PC-3 (cell line): ENCODE data around the gene SLC12A6. TPM values are rescaled to one million over a fixed set of nuclear protein-coding genes. Genes with fewer than 3 reads are reported as not detected.
"Not testable (repeated sequence)": the region's sequence is repeated elsewhere in the genome, so short reads cannot be mapped to it uniquely, and the experiment has no call there.

Experiments
- ATAC-seq: fragments of 200-7000 bp; cut with Tn5 transposase; 2 replicates; pipeline ENCODE4 v1.9.1; 2020; ENCODE audit warnings: mild to moderate bottlenecking, moderate library complexity
- BruUV-seq: library from RNA; stranded (reverse); fragments of 400-500 nt; replicated peaks from 2 replicates; lab custom pipeline; 2021; lab: Mats Ljungman, UMichigan
- CTCF ChIA-PET: fragments of 300-600 bp; sonication (Branson Sonifier 250); formaldehyde crosslinking; loops from one replicate; lab custom pipeline; 2022; ENCODE audit warnings: antibody characterized with exemption; lab: Charles Lee
- POLR2A ChIA-PET: fragments of 300-600 bp; sonication (Branson Sonifier 250); formaldehyde crosslinking; loops from one replicate; lab custom pipeline; 2022; ENCODE audit warnings: antibody characterized with exemption; ENCODE audit not compliant: unreplicated experiment; lab: Charles Lee
- DNase-seq: peaks from one replicate; pipeline ENCODE4 v3.0.0-alpha.2; 2015
- H2AFZ ChIP-seq: fragments of 300-600 bp; sonication (generic); 2 replicates; pipeline ENCODE4 v1.6.0; 2016; ENCODE audit warnings: antibody characterized with exemption, low read length
- H3F3A ChIP-seq: fragments of 300-600 bp; sonication (generic); one replicate; pipeline ENCODE4 v1.6.0; 2017; ENCODE audit warnings: antibody characterized with exemption, low read length, control low read depth, mild to moderate bottlenecking; ENCODE audit not compliant: unreplicated experiment
- H3K27ac ChIP-seq: fragments of 300-600 bp; sonication (generic); 2 replicates; pipeline ENCODE4 v1.5.1; 2016; ENCODE audit warnings: mild to moderate bottlenecking, low read length
- H3K27me3 ChIP-seq: fragments of 300-600 bp; sonication (generic); 2 replicates; pipeline ENCODE4 v1.6.1; 2016; ENCODE audit warnings: low read length, mixed read lengths
- H3K36me3 ChIP-seq: fragments of 300-600 bp; sonication (generic); 2 replicates; pipeline ENCODE4 v1.6.1; 2016; ENCODE audit warnings: low read depth, mixed run types, low read length, mixed read lengths
- H3K4me1 ChIP-seq: fragments of 300-600 bp; sonication (generic); 2 replicates; pipeline ENCODE4 v1.5.1; 2016; ENCODE audit warnings: low read length; ENCODE audit not compliant: insufficient read depth
- H3K4me2 ChIP-seq: fragments of 300-600 bp; sonication (generic); 2 replicates; pipeline ENCODE4 v1.6.0; 2016; ENCODE audit warnings: low read length
- H3K4me3 ChIP-seq: fragments of 300-600 bp; sonication (generic); 2 replicates; pipeline ENCODE4 v1.5.1; 2016; ENCODE audit warnings: mild to moderate bottlenecking, low read length, mixed read lengths
- H3K79me2 ChIP-seq: fragments of 300-600 bp; sonication (generic); 2 replicates; pipeline ENCODE4 v1.6.1; 2017; ENCODE audit warnings: low read length, mixed read lengths
- H3K9ac ChIP-seq: fragments of 300-600 bp; sonication (generic); 2 replicates; pipeline ENCODE4 v1.6.0; 2016; ENCODE audit warnings: mild to moderate bottlenecking, low read length
- H3K9me2 ChIP-seq: fragments of 300-600 bp; sonication (generic); replicated peaks from 2 replicates; pipeline ENCODE4 v1.6.1; 2016; ENCODE audit warnings: mixed run types, low read length, mixed read lengths
- H3K9me3 ChIP-seq: fragments of 300-600 bp; sonication (generic); 2 replicates; pipeline ENCODE4 v1.6.1; 2016; ENCODE audit warnings: low read length, mixed read lengths
- H4K20me1 ChIP-seq: fragments of 300-600 bp; sonication (generic); 2 replicates; pipeline ENCODE4 v1.6.1; 2016; ENCODE audit warnings: low read length, mixed read lengths
- EZH2 ChIP-seq: fragments of 300-600 bp; sonication (generic); IDR thresholded peaks from one replicate; pipeline ENCODE4 v1.6.1; 2017; ENCODE audit warnings: antibody characterized with exemption, mild to moderate bottlenecking, low read length; ENCODE audit not compliant: unreplicated experiment
- EZH2phosphoT487 ChIP-seq: fragments of 300-600 bp; sonication (generic); IDR thresholded peaks from 2 replicates; pipeline ENCODE4 v1.6.1; 2018; ENCODE audit warnings: mild to moderate bottlenecking, antibody characterized with exemption, low read length, borderline replicate concordance
- intact Hi-C: fragments of 100-400 bp; cut with micrococcal nuclease; formaldehyde crosslinking; loops from 2 replicates; pipeline ENCODE4 v1.9.0; 2023
- total RNA-seq: library from RNA; depleted of rRNA; stranded (reverse); fragments of >200 nt; gene quantifications from 2 replicates; pipeline ENCODE4 v1.2.3, GENCODE V29; 2014
- TF ChIP-seq, protein P1 (sequence below): fragments of 300-600 bp; sonication (generic); conservative IDR thresholded peaks from 2 replicates; pipeline ENCODE4 v1.5.1; 2017; ENCODE audit warnings: antibody characterized with exemption, low read depth, mild to moderate bottlenecking, low read length

The SLC12A6 gene
- total RNA-seq, 1 experiment from 2014 or later, result 22.9 TPM

DNA sequence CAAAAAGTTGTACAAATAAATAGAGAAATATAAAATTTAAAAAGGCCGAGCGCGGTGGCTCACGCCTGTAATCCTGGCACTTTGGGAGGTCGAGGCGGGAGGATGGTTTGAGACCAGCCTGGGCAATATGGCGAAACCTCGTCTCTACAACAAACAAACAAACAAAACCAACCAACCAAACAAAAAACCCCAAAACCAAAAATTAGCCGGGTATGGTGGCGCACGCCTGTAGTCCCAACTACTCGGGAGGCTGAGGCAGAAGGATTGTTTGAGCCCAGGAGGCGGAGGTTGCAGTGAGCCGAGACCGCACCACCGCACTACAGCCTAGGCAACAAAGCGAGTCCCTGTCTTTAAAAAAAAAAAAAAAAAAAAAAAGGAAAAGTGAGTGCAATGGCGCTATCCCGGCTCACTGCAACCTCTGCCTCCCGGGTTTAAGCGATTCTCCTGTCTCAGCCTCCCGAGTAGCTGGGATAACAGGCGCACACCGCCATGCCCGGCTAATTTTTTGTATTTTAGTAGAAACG lies 4.7 kb upstream of the SLC12A6 start:
- not testable (repeated sequence) for ATAC-seq, H3K27me3 ChIP-seq, DNase-seq, H4K20me1 ChIP-seq, H3K9me2 ChIP-seq, H3K9me3 ChIP-seq, BruUV-seq
- Histone ChIP-seq H3K36me3 (peaks cover 18% of the 10 kb centered on the region), H3F3A (peaks cover 14% of the 10 kb centered on the region), H3K4me1 (peaks cover 29% of the 10 kb centered on the region), H3K4me3 (peak overlapping the region; percentile 85), H2AFZ (peak overlapping the region; percentile 76; the same call in 1 of the 2 replicates), H3K79me2 (peaks cover 41% of the 10 kb centered on the region), H3K4me2 (peak overlapping the region; percentile 87), H3K9ac (peak overlapping the region; percentile 99), H3K27ac (peak overlapping the region; percentile 88)
- CTCF ChIA-PET, result interaction anchor here (0.8 to 1.9 kb wide), 2 partner anchors 16 to 25 kb away, joined by 6 to 11 read pairs; partner anchors contain the start of gene LPCAT4
- POLR2A ChIA-PET, result interaction anchor here (0.7 kb wide), 1 partner anchor 235 kb away, joined by 22 read pairs; no protein-coding TSS in a partner anchor
- intact Hi-C loops, result loop anchor here (2.0 kb wide), 2 partner anchors 67 to 125 kb away; no protein-coding TSS in a partner anchor

DNA sequence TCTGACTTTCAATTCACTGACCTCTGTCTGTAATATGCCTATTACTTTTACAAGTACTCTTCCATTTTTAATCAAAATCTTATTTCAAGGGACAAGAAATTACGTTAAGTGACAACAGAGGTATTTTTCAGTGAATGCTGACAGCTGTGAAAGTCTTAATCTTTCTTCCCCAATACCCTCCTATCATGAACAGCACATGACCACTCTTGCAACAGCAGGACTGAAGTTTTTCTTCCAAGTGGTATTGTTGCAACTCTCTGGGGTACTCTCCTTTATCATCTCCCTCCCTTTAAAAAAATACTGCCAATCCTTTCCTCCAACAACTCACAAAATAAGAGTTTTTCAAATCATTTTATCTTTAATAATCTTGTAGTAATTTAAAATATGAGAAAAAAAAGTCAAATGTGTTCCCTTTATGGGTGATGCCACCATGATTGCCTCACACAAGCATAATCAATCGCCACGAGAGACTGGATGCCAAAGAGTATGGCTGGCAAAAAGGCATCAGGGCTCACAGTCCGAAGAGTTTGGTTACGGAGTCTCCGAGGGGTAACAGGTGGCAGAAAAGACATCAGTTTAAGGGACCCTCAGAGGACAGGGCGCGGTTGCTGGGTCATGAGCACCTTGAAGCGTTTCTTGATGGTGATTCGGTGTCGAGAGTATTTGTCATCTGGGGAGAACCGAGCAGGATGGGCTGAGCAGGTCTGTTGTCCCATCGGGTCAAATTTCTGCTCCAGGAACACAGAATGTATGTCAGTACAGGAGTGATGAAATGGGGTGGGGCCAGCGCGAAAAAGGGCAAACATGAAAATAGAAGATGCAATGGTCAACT lies 4.0 kb upstream of the SLC12A6 start:
- Histone ChIP-seq H3F3A (peaks cover 14% of the 10 kb centered on the region), H3K9me2 (no peaks in the 10 kb centered on the region), H3K4me2 (peak overlapping the region; percentile 87), H3K79me2 (peaks cover 48% of the 10 kb centered on the region), H2AFZ (no peak overlapping the region), H3K4me3 (peak overlapping the region; percentile 85), H3K9ac (peak overlapping the region; percentile 99), H3K9me3 (no peaks in the 10 kb centered on the region), H4K20me1 (no peaks in the 10 kb centered on the region), H3K4me1 (peaks cover 34% of the 10 kb centered on the region), H3K27ac (peak overlapping the region; percentile 88), H3K27me3 (no peaks in the 10 kb centered on the region), H3K36me3 (peaks cover 18% of the 10 kb centered on the region)
- ATAC-seq (no peak), DNase-seq (peak; percentile 59)
- no peak for TF ChIP-seq EZH2
- TF ChIP-seq, protein P1, sequence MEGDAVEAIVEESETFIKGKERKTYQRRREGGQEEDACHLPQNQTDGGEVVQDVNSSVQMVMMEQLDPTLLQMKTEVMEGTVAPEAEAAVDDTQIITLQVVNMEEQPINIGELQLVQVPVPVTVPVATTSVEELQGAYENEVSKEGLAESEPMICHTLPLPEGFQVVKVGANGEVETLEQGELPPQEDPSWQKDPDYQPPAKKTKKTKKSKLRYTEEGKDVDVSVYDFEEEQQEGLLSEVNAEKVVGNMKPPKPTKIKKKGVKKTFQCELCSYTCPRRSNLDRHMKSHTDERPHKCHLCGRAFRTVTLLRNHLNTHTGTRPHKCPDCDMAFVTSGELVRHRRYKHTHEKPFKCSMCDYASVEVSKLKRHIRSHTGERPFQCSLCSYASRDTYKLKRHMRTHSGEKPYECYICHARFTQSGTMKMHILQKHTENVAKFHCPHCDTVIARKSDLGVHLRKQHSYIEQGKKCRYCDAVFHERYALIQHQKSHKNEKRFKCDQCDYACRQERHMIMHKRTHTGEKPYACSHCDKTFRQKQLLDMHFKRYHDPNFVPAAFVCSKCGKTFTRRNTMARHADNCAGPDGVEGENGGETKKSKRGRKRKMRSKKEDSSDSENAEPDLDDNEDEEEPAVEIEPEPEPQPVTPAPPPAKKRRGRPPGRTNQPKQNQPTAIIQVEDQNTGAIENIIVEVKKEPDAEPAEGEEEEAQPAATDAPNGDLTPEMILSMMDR, result no peak
- no peak for TF ChIP-seq EZH2phosphoT487
- POLR2A ChIA-PET, result no interaction called here
- TSS peak; percentile 62 for BruUV-seq
- CTCF ChIA-PET, result no interaction called here
- intact Hi-C loops, result loop anchor here (2.0 kb wide), 2 partner anchors 67 to 125 kb away; no protein-coding TSS in a partner anchor

DNA sequence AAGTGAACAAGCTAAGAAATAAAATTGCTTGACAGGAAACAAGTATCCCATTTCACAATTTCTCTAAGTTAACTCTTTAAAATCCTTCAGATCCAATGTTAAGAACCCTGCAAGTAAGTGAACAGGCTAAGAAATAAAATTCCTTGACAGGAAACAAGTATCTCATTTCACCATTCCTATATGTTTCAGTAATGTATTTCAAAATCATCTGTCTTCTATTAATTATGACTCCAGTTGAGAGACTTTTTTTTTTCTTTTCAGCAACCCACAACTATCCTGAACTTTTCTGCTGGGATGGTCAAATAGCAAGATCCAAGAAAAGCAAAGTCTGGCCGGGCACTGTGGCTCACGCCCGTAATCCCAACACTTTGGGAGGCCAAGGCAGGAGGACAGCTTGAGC lies 2.4 kb upstream of the SLC12A6 start:
- peaks cover 17% of the 10 kb centered on the region for H3F3A ChIP-seq
- no peaks in the 10 kb centered on the region for H4K20me1 ChIP-seq
- intact Hi-C loops, result no loop called here
- ATAC-seq (no peak), DNase-seq (no peak)
- H3K4me2 ChIP-seq, result peak overlapping the region; percentile 17
- H3K9me2 ChIP-seq, result no peaks in the 10 kb centered on the region
- ChIA-PET POLR2A (interaction anchor here (0.6 to 0.7 kb wide), 2 partner anchors 11 to 21 kb away, joined by 3 to 10 read pairs; no protein-coding TSS in a partner anchor), CTCF (no interaction called here)
- H3K4me3 ChIP-seq, result 0 out of 2 replicates have a peak overlapping the region, but pooled peaks have one; percentile 9
- no TSS peak for BruUV-seq
- H3K79me2 ChIP-seq, result peaks cover 55% of the 10 kb centered on the region
- peaks cover 18% of the 10 kb centered on the region for H3K36me3 ChIP-seq
- H3K4me1 ChIP-seq, result peaks cover 51% of the 10 kb centered on the region
- no peak overlapping the region for H2AFZ ChIP-seq
- H3K27ac ChIP-seq, result peak overlapping the region; percentile 42
- H3K27me3 ChIP-seq, result no peaks in the 10 kb centered on the region
- H3K9me3 ChIP-seq, result no peaks in the 10 kb centered on the region
- no peak overlapping the region; the same call in 1 of the 2 replicates for H3K9ac ChIP-seq
- TF ChIP-seq EZH2 (no peak), EZH2phosphoT487 (no peak)
- TF ChIP-seq, protein P1, result no peak
